Skeletal muscle cell (primary cell): ENCODE measurements around the gene MAG.
A peak's percentile ranks its signal among the peaks of the same experiment; 100 is the strongest.

Experiments
- DNase-seq: peaks from one replicate; pipeline ENCODE4 v3.0.0-alpha.2; 2010; ENCODE audit warnings: low read depth
- H3K4me3 ChIP-seq: 2 replicates; pipeline ENCODE4 v1.5.1; 2011; ENCODE audit warnings: low read depth, mild to moderate bottlenecking, control low read depth, low read length, moderate library complexity

The MAG gene

DNA sequence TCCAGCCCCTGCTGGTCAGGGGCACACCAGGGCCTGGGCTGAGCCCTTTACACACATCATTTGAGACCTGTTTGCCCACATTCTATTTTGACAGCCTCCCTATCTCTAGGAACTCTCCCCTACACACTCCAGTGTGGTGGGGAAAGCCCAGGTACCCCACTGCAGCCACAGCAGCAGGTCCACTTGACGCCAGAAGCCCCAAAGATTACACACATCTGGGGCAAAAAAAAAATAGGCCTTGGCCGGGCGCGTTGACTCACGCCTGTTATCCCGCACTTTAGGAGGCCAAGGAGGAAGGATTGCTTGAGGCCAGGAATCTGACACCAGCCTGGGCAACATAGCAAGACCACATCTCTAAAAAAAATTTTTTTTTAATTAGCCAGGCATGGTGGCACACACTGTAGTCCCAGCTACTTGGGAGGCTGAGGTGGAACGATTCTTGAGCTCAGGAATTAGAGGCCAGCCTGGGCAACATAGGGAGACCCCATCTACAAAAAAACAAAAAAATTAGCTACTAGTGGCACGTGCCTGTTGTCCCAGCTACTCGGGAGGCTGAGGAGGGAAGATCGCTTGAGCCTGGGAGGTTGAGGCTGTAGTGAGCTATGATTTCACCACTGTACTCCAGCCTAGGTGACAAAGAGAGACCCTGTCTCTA is 19.0 kb downstream of the MAG start:
- DNase-seq, result no peak
- no peak overlapping the region for H3K4me3 ChIP-seq

- no peak overlapping the region for H3K4me3 ChIP-seq
- DNase-seq, result no peak
Measured at GRCh38 chr19:35311901-35312665, 20.1 kb downstream of the MAG start.

GRCh38 chr19:35313587-35313986 is 21.6 kb downstream of the MAG start:
- no peak overlapping the region for H3K4me3 ChIP-seq
- no peak for DNase-seq

- DNase-seq, result no peak
- H3K4me3 ChIP-seq, result no peak overlapping the region
Measured at GRCh38 chr19:35314031-35314430, 22.1 kb downstream of the MAG start.

DNA sequence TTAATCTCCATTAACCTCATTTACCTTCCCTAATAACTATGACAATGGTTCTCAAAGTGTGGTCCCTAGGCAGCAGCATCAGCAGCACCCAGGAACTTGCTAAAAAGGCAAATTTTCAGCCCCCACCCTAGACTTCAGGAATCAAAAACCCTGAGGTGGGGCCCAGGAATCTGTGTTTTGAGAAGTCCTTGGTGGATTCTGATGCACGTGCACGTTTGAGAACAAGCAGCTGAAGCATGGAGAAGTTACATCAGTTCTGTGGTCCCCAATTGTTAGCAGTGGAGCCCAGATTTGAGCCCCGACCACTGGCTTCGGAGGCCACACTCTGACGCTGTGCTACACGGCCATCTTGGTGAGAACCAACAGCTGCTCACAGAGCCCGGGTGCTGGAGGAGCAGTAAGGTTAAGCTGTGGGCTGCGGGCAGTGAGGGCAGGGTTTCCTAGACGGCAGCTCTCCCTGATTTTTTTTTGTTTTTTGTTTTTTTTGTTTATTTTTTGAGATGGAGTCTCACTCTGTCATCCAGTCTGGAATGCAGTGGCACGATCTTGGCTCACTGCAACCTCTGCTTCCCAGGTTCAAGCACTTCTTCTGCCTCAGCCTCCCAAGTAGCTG is 23.0 kb downstream of the MAG start:
- DNase-seq, result no peak
- no peak overlapping the region for H3K4me3 ChIP-seq

GRCh38 chr19:35315883-35316282 is 23.9 kb downstream of the MAG start:
- no peak for DNase-seq
- H3K4me3 ChIP-seq, result no peak overlapping the region

DNA sequence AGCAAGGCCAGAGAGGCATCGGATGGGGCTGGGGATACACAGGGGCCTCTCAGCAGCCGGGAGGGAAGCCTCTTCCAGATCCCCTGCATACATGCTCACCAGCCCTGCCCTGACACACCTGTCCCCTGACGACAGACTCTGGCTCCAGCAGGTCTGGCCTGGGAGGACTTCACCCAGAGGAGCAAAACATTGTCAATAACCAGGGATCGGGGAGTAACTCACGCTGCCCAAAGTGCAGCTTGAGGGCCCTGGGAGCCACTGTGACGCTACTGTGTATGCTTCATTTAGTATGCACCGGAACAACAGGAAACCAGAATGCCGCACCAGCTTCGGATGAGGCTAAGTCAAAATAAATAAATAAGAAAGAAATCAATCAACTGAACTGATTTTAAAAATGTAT is 24.6 kb downstream of the MAG start:
- no peak for DNase-seq
- H3K4me3 ChIP-seq, result no peak overlapping the region

GRCh38 chr19:35317464-35318043 is 25.6 kb downstream of the MAG start:
- H3K4me3 ChIP-seq, result no peak overlapping the region
- DNase-seq, result no peak

- DNase-seq, result peak; percentile 6
- H3K4me3 ChIP-seq, result no peak overlapping the region
Measured at GRCh38 chr19:35318679-35319448, 26.9 kb downstream of the MAG start.

DNA sequence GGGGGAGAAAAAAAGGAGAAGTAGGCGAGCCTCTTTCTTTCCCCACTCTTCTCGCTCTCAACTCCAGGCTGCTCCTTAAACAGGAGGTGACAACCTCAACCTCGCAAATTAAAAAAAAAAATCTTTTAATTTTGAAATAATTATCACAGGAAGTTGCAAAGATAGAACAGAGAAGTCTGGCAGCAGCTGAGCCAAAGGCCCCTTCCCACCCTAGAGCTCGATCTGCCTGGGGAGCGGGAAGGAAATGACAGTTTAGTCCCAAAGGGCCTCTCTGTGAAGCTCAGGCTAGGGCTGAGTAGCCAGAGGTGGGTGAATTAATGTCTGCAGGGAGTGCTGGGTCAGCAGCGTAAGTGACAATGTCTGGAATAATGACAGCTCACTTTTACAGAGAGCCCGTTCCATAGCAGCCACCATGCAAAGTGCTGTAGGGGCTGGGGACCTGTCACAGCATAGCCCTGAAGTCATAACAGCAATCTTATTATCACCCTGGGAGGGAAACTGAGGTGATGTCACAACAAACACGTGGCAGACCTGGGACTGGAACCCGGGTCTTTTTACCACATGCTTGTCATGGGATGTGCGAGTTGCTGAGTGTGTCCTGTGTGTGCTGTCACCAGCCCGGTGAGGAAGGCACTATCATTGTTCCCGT is 28.2 kb downstream of the MAG start:
- no peak overlapping the region for H3K4me3 ChIP-seq
- DNase-seq, result no peak

DNA sequence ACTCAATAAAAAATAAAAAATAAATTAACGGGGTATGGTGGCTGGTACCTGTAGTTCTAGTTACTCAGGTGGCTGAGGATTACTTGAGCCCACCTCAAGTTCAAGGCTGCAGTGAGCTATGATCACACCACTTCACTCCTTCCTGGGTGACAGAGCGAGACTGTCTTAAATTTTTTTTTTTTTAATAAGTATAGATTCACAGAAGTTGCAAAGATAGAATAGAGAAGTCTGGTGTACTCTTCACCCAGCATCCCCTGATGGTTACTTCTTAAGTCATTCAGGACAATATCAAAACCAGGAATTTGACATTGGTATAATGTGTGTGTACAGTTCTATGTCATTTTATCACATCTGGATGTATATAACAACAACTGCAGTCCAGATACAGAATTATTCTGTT is 29.3 kb downstream of the MAG start:
- H3K4me3 ChIP-seq, result no peak overlapping the region
- no peak for DNase-seq

GRCh38 chr19:35322014-35322413 is 30.1 kb downstream of the MAG start:
- no peak overlapping the region for H3K4me3 ChIP-seq
- DNase-seq, result no peak

DNA sequence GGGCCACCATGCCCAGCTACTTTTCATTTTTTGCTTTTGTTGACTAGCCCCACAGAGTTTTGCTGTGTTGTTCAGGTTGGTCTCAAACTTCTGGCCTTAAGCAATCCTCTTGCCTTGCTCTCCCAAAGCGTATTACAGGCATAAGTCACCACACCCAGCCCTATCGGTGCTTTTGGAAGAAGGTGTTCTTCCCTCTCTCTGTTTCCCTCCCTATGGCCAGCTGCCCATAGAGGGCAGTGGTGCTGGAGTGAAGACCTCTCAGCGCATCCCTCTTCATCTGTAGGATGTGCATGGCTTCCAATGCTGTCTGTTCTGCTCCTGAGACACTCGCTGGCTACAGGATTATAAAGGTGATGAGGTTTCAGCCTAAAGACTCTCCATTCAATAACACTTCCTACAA is 35.7 kb downstream of the MAG start:
- no peak overlapping the region for H3K4me3 ChIP-seq
- DNase-seq, result no peak

DNA sequence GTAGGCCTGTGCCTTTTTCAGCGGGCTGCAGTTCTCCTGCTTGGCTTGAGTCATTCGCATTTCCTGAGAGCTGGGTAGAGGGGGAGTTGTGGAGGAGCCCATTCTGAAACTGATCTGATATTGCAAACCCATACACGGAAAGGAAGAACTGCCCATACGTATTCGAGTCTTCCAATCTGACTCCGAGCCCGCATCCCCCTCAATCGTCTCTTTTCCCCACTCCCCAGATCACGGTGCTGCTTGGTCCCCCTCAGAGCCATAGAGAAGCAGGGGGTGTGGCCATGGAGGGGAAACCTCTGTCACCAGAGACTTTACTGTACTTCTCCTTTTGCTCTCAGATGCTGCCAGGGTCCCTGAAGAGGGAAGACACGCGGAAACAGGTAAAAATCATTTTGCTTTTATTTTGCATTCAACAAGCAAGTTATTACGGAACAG is 36.9 kb downstream of the MAG start, which contains the start of gene CD22:
CD22 (plus strand) TSS at position 337 of the 435 bp plus-strand sequence. CDS start 2,854 bp downstream, outside the sequence.
- no peak within 1 kb of the TSS for H3K4me3 ChIP-seq

GRCh38 chr19:35329323-35329722 is 37.4 kb downstream of the MAG start:
- no peak for DNase-seq
- no peak overlapping the region for H3K4me3 ChIP-seq

More for the DNA sequence above, 36.9 kb downstream of the MAG start, which contains the start of gene CD22:
- DNase-seq, result no peak

DNA sequence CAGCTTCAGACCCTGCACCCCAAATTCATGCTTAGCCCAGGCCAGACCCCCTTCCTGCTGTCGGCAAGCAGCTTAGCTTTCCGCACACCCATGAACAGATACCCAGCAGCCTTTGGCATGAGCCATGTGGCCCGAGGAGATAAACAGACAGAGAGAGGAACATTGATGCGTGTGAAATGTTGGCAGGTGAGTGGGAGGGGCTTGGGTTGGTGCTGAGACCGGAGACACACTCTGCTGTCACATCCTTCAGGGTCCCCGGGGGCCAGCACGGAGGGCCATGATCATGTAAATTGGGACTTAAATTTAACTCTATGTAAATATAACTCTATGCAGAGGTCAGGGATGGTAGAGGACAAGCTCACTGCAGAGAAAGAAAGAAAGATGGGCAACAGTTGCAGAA is 38.5 kb downstream of the MAG start:
- H3K4me3 ChIP-seq, result no peak overlapping the region
- no peak for DNase-seq

GRCh38 chr19:35331551-35332214 is 39.7 kb downstream of the MAG start:
- H3K4me3 ChIP-seq, result no peak overlapping the region
- no peak for DNase-seq

GRCh38 chr19:35332817-35333216 is 40.9 kb downstream of the MAG start:
- H3K4me3 ChIP-seq, result no peak overlapping the region
- no peak for DNase-seq
